GM12878 (cell line): ENCODE data around the gene YTHDF2. TPM values are rescaled to one million over a fixed set of nuclear protein-coding genes. Genes with fewer than 3 reads are reported as not detected.
A peak's percentile ranks its signal among the peaks of the same experiment; 100 is the strongest.
"Not testable (repeated sequence)": the region's sequence is repeated elsewhere in the genome, so short reads cannot be mapped to it uniquely, and the experiment has no call there.

Experiments
- ATAC-seq: fragments of 200-7000 bp; cut with Tn5 transposase; 3 replicates; pipeline ENCODE4 v1.9.1; 2020; ENCODE audit warnings: mild to moderate bottlenecking, moderate library complexity
- BruUV-seq: library from RNA; stranded (reverse); fragments of 400-500 nt; replicated peaks from 2 replicates; lab custom pipeline; 2021; lab: Mats Ljungman, UMichigan
- CTCF ChIA-PET: fragments of 300-600 bp; sonication (Branson Sonifier 250); formaldehyde crosslinking; extraction: SDS; loops from one replicate; lab custom pipeline; 2021; ENCODE audit warnings: inconsistent platforms; lab: Yijun Ruan, JAX
- POLR2A ChIA-PET: fragments of 350-600 bp; formaldehyde crosslinking; extraction: SDS; loops from one replicate; lab custom pipeline; 2021; ENCODE audit warnings: inconsistent platforms; lab: Charles Lee
- RAD21 ChIA-PET: fragments of 300-600 bp; sonication (Branson Sonifier 250); formaldehyde crosslinking; loops from one replicate; lab custom pipeline; 2023; ENCODE audit warnings: antibody characterized with exemption; ENCODE audit not compliant: unreplicated experiment; lab: Charles Lee
- SMC1A ChIA-PET: fragments of 300-600 bp; sonication (Branson Sonifier 250); formaldehyde crosslinking; loops from one replicate; lab custom pipeline; 2023; ENCODE audit not compliant: unreplicated experiment, uncharacterized antibody; lab: Charles Lee
- DNase-seq: peaks from one replicate; pipeline ENCODE4 v3.0.0-alpha.2; 2011; ENCODE audit warnings: low read depth, low spot score
- FAIRE-seq: peaks from 3 replicates; lab custom pipeline; 2011; peaks lifted over from hg19 to GRCh38; lab: Jason Lieb, UNC
- H2AFZ ChIP-seq: 2 replicates; pipeline ENCODE4 v1.6.0; 2011; ENCODE audit warnings: low read depth, low read length, control low read depth; ENCODE audit not compliant: control insufficient read depth
- H3K27ac ChIP-seq: 2 replicates; pipeline ENCODE4 v1.5.1; 2011; ENCODE audit warnings: control low read depth; ENCODE audit not compliant: control insufficient read depth, insufficient read depth
- H3K27me3 ChIP-seq, 2 experiments: replicated peaks in 1 of 2; 2 replicates each; pipeline versions ENCODE4 v1.6.0 to v1.6.1; 2011; ENCODE audit warnings: low read length in 1 of 2; ENCODE audit not compliant: control insufficient read depth in 2 of 2, insufficient read depth in 2 of 2
- H3K36me3 ChIP-seq, 2 experiments: 2 replicates each; pipeline ENCODE4 v1.5.1; 2011; ENCODE audit warnings: low read length in 1 of 2; ENCODE audit not compliant: control insufficient read depth in 2 of 2, insufficient read depth in 2 of 2
- H3K4me1 ChIP-seq: 2 replicates; pipeline ENCODE4 v1.6.1; 2011; ENCODE audit warnings: mild to moderate bottlenecking, low read length, moderate library complexity, mixed read lengths; ENCODE audit not compliant: control insufficient read depth, insufficient read depth
- H3K4me2 ChIP-seq: 2 replicates; pipeline ENCODE4 v1.6.0; 2011; ENCODE audit warnings: control low read depth; ENCODE audit not compliant: control insufficient read depth, insufficient read depth
- H3K4me3 ChIP-seq: fragments of 200-600 bp; sonication (generic); 2 replicates; pipeline ENCODE4 v1.5.1; 2016
- H3K79me2 ChIP-seq: 2 replicates; pipeline ENCODE4 v1.6.0; 2011; ENCODE audit warnings: low read length; ENCODE audit not compliant: control insufficient read depth, insufficient read depth
- H3K9ac ChIP-seq: 2 replicates; pipeline ENCODE4 v1.8.0; 2011; ENCODE audit warnings: low read length, control low read depth, mixed read lengths; ENCODE audit not compliant: control insufficient read depth, insufficient read depth
- H3K9me3 ChIP-seq: replicated peaks from 3 replicates; pipeline ENCODE4 v1.5.1; 2011; ENCODE audit warnings: mild to moderate bottlenecking, low read length; ENCODE audit not compliant: control insufficient read depth, insufficient read depth
- H4K20me1 ChIP-seq: 2 replicates; pipeline ENCODE4 v1.6.0; 2011; ENCODE audit not compliant: control insufficient read depth, insufficient read depth
- SIX5 ChIP-seq: IDR thresholded peaks from 2 replicates; pipeline ENCODE4 v1.6.1; 2011; ENCODE audit warnings: mild to moderate bottlenecking, low read depth, low read length, moderate library complexity; ENCODE audit not compliant: severe bottlenecking
- WGBS: methylation state at CpG from one replicate; pipeline ENCODE4 v1.1.6; 2016; ENCODE audit warnings: low lambda C conversion rate; ENCODE audit not compliant: insufficient replicate concordance, insufficient coverage; ENCODE audit errors: missing lambda C conversion rate; 5-methylcytosine and 5-hydroxymethylcytosine counted together
- in situ Hi-C: fragments of 300-500 bp; cut with MboI; formaldehyde crosslinking; loops from 9 replicates; pipeline ENCODE4 v1.14.3; 2018; ENCODE audit warnings: mixed read lengths
- intact Hi-C: fragments of 100-400 bp; cut with micrococcal nuclease; formaldehyde crosslinking; loops from one replicate; pipeline ENCODE4 v1.14.2; 2022; ENCODE audit not compliant: unreplicated experiment
- polyA plus RNA-seq, 11 experiments: library from polyadenylated mRNA; depleted of rRNA in 4 of 11; unstranded in 6 of 11; stranded (reverse) in 5 of 11; fragments of >200 nt; fragmentation: Nextera tagmentation in 4 of 11; fragmentation: Illumina TruSeq in 1 of 11; extraction: Ambion mirVana in 4 of 11; extraction: Trizol in 1 of 11; gene quantifications; 1 replicate in 1 of 11; 2 replicates in 10 of 11; pipeline versions ENCODE4 v1.2.1 to v1.2.3, GENCODE V29; 2011 to 2016; ENCODE audit warnings: inconsistent platforms in 2 of 11, missing spikeins in 2 of 11, low read depth in 1 of 11
- total RNA-seq, 4 experiments: library from RNA; depleted of rRNA in 3 of 4; stranded (reverse); fragments of >200 nt in 3 of 4; fragmentation: Illumina TruSeq in 1 of 4; extraction: Trizol in 1 of 4; gene quantifications; 2 replicates each; pipeline versions ENCODE4 v1.2.1 to v1.2.3, GENCODE V29; 2013 to 2021
- TF ChIP-seq, protein P1 (sequence below), 3 experiments: IDR thresholded peaks in 2 of 3; conservative IDR thresholded peaks in 1 of 3; 2 replicates each; pipeline ENCODE4 v1.5.1; 2011; ENCODE audit warnings: low read depth in 3 of 3, low read length in 3 of 3, mild to moderate bottlenecking in 3 of 3, control low read depth in 2 of 3, moderate library complexity in 2 of 3, inconsistent platforms in 1 of 3, mixed read lengths in 1 of 3; ENCODE audit not compliant: control insufficient read depth in 2 of 3, insufficient read depth in 1 of 3; ENCODE audit errors: extremely low read depth in 1 of 3

YTHDF2 gene
- total and polyA plus RNA-seq, 10 of the 15 experiments (the other 5 are each of a cell fraction or from before 2014, with no cell fraction given), result 42.4 to 121 (median 66.9) TPM

GRCh38 chr1:28792644-28793121 is 55.9 kb downstream of the YTHDF2 start:
- Histone ChIP-seq H3K9me3 (no peaks in the 10 kb centered on the region), H3K4me2 (no peak overlapping the region), H3K27me3 (no peaks in the 10 kb centered on the region; a peak in 1 of 4 replicates), H2AFZ (no peak overlapping the region), H3K36me3 (no peaks in the 10 kb centered on the region), H3K27ac (no peak overlapping the region), H3K4me3 (no peak overlapping the region), H3K9ac (no peak overlapping the region), H3K79me2 (no peaks in the 10 kb centered on the region), H3K4me1 (no peaks in the 10 kb centered on the region), H4K20me1 (no peaks in the 10 kb centered on the region)
- ChIA-PET SMC1A (interaction anchor here (0.6 to 1.2 kb wide), 2 partner anchors 17 to 167 kb away, joined by 3 read pairs; no protein-coding TSS in a partner anchor), CTCF (interaction anchor here (1.0 to 3.3 kb wide), 4 partner anchors 12 to 89 kb away, joined by 3 to 16 read pairs (median 4); no protein-coding TSS in a partner anchor), RAD21 (interaction anchor here (3.3 kb wide), 1 partner anchor 84 kb away, joined by 9 read pairs; no protein-coding TSS in a partner anchor), POLR2A (no interaction called here)
- DNase-seq (no peak), ATAC-seq (peak; percentile 38; the same call in 2 of the 3 replicates), FAIRE-seq (no peak)
- BruUV-seq, result no TSS peak
- TF ChIP-seq, protein P1, sequence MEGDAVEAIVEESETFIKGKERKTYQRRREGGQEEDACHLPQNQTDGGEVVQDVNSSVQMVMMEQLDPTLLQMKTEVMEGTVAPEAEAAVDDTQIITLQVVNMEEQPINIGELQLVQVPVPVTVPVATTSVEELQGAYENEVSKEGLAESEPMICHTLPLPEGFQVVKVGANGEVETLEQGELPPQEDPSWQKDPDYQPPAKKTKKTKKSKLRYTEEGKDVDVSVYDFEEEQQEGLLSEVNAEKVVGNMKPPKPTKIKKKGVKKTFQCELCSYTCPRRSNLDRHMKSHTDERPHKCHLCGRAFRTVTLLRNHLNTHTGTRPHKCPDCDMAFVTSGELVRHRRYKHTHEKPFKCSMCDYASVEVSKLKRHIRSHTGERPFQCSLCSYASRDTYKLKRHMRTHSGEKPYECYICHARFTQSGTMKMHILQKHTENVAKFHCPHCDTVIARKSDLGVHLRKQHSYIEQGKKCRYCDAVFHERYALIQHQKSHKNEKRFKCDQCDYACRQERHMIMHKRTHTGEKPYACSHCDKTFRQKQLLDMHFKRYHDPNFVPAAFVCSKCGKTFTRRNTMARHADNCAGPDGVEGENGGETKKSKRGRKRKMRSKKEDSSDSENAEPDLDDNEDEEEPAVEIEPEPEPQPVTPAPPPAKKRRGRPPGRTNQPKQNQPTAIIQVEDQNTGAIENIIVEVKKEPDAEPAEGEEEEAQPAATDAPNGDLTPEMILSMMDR (IDR thresholded peaks at IDR 0.05 in 2 of 3, conservative IDR thresholded peaks at IDR 0.05 in 1 of 3; ENCODE audit: control insufficient read depth in 2 of 3, extremely low read depth in 1 of 3, insufficient read depth in 1 of 3, low read depth in 3 of 3, low read length in 3 of 3), result peak in 1 of 3 experiments; percentile 23; a peak in 2 of 6 replicates
- no peak for TF ChIP-seq SIX5
- intact Hi-C loops (no loop called here), in situ Hi-C loops (no loop called here)
- WGBS, result 0% methylated on average over 1 of the region's 1 CpG

- H3K79me2 ChIP-seq, H3K9me3 ChIP-seq, BruUV-seq, H3K4me1 ChIP-seq, H3K4me2 ChIP-seq, H3K27me3 ChIP-seq, H3K9ac ChIP-seq, intact Hi-C loops, H4K20me1 ChIP-seq, DNase-seq, H3K36me3 ChIP-seq, FAIRE-seq, ATAC-seq, H3K4me3 ChIP-seq, in situ Hi-C loops, H2AFZ ChIP-seq, H3K27ac ChIP-seq: not testable (repeated sequence)
- ChIA-PET SMC1A (interaction anchor here (1.3 to 2.5 kb wide), 2 partner anchors 10 to 87 kb away, joined by 3 to 6 read pairs; no protein-coding TSS in a partner anchor), POLR2A (interaction anchor here (0.5 kb wide), 2 partner anchors 43 to 240 kb away, joined by 3 to 6 read pairs; no protein-coding TSS in a partner anchor), RAD21 (interaction anchor here (3.3 kb wide), 1 partner anchor 82 kb away, joined by 9 read pairs; no protein-coding TSS in a partner anchor), CTCF (interaction anchor here (0.6 to 1.6 kb wide), 2 partner anchors 11 to 82 kb away, joined by 3 read pairs; no protein-coding TSS in a partner anchor)
- 52% methylated on average over 5 of the region's 5 CpGs for WGBS
Observed at GRCh38 chr1:28794582-28794981, 57.8 kb downstream of the YTHDF2 start.
